Suppressor macrophage (primary cell): ENCODE data around the gene P2RY2.
"Not testable (repeated sequence)": the region's sequence is repeated elsewhere in the genome, so short reads cannot be mapped to it uniquely, and the experiment has no call there.

Source experiments
- DNase-seq, 4 experiments: peaks; one replicate each; pipeline ENCODE4 v3.0.0-alpha.2; 2020 to 2022

The P2RY2 gene

DNA sequence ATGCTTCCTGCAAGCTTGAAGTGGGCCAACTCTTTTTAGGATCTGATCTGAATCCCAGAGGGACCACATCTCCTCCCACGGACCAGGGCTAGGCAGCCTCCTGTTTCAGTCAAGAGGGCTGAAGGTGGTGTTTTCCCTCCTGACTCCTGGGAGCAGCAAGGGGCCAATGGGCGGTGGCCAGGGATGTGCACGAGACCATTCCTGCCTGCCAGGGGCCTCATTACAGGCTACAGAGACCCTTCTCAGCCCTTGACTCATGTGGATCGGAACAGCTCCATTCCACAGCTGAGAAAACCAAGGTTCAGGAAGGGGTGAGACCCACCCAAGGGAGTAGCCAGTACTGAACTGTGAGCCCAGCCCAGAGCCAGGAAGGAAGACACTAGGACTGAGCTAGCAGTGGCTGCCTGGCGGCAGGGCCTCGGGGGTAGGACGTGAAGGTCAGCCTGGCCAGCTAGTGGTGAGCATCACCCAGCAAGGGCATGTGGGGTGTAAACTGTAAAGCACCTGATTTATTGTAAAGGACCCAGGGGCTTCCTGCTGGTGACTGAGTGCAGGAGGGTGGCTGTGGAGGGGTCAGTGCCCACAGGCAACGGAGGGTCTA lies 50.7 kb downstream of the P2RY2 start:
- DNase-seq: no peak

DNA sequence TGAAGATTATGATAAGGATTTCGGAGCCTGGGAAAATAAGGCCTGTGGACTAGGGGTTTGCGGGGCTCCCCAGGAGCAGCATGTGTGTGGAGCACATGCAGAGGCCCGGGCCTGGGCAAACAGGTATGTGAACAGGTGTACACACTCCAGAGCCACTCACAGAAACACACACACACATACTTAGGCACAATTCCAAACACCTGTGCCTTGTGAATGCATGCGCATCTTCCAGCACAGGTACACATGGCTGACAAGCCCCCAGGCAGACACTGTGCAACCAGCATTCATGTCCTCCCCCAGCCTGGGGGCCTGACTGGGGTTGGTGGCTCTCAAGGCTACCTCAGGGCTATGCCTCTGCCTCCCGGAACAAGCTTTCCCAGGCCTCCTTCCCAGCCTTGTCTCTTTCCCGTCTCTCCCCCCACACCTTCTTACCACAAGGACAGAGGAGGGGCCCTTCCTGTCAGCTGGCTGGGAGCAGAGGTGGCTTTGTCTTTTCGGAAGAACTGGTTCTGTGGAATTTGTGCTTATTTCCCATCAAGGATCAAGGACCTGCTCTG lies 51.5 kb downstream of the P2RY2 start:
- DNase-seq: no peak

DNA sequence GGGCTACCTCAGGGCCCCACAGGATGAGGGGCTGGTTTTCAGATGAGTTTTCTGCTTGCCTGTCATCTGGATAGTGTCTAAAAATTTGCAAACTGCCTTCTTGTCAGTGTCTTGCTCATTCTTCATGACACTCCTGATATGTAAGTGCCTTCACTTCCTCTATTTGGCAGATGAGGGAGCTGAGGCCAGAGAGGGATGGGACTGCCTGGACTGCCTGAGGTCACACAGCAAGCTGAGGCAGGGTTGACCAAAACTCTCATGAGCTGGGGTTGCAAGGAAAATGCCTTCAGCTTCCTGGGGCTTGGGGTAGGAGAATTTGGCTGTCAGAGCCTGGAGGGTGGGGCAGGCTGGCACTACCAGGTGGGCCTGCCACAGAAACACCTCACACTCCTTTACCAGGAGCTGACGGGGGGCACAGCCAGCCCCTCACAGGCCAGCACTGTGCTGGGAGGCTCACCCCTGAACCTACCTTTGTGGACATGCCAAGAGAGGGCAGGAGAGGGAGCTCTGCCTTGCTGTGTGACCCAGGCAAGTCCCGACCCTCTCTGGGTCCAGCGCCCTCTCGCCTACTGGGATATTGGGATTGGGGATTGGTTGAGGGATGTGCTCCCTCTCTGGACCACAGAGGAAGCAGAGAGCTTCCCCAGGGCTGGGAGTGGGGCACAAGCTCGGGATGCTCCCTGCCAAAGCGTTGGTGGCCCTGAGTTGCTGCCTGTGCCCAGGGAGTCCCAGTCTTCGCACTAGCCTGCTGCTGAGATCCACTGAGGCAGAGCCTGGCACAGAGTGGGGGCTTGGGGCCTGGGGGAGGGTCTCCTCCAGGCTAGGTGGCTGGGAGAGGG lies 52.2 kb downstream of the P2RY2 start:
- DNase-seq: peak; percentile 71 to 88 (median 79)

DNA sequence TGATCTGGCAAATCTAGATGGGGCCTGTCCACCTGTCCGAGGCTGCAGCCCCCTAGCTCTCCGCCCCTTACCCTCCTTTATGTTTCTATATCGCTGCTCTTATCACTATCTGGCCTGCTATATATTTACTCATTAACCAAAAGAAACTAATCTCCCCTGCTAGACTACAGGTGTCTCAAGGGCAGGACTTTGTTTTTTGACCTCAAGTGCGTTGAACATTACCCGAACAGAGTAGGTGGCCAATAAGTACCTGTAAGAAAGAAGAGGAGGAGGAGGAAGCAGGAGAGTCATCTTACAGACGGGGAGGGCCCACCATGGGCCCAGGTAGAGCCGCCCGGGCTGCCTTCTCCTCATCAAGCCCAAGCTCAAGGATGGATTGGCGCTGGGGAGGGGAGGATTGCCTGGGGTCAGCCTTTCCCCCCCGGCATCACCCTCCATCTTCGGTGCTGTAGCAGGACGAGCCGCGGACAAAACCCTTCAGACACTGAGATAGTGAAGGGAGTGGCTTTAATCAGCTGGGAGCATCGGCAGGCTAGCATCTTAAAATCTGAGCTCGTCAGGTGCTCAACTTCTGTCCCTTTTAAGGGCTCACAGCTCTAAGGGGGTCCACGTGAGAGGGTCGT lies 52.9 kb downstream of the P2RY2 start:
- DNase-seq: no peak

DNA sequence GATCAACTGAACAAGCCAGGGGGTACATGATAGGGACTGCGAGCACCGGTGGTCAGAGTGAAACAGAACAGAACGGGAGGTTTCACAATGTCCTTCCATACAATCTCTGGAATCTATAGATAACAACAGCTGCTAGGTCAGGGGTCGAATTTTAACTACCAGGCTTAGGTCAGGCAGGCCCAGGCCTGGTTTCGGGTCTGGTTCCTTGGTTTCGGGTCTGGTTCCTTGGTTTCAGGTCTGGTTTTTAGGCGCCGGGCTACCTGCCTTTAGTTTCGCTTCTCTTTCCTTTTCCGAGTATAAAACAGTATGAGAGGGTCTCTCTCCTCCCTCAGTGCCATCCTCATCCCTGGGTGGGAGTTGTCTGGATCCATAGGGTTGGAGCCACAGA lies 53.4 kb downstream of the P2RY2 start:
- DNase-seq: not testable (repeated sequence)

DNA sequence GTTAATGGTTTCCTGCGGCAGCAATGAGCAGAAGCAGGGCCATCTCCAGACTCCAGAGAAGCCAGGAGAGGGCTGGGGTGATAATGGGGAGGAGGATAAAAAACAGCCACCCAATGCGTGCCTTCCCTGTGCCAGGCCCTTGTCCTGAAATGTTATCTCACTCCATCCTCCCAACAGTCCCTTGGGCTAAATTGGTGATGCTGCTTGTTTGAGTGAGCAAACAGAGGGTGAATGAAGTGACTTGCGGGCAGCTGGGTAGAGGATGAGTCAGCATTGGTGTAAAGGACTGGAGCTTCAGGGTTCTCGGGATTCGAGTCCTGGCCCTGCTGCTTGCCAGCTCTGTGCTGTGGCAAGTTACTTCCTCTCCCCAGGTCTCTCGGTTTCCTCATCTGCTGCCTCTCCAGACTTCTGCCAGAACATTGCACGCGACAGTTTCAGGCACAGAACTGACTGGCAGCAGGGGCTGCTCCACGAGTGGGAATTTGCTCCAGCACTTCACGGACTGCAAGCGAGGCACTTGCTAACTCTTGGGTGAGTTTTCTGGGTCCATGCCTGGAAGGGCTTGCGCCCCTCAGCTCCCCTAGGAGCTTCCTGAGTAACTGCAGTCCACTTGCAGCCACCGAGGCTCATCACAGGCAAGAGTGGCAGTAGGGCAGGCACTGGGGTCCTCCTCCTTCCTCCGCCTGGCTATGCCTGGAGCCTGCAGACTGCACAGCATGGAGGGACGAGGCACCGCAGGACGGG lies 54.0 kb downstream of the P2RY2 start, which contains the start of gene P2RY6:
Gene P2RY6, plus strand, starts transcription at position 403 of the 744 bp plus-strand sequence. CDS start 24,181 bp downstream, outside the sequence.
- peak; percentile 86 to 96 (median 93) for DNase-seq

DNA sequence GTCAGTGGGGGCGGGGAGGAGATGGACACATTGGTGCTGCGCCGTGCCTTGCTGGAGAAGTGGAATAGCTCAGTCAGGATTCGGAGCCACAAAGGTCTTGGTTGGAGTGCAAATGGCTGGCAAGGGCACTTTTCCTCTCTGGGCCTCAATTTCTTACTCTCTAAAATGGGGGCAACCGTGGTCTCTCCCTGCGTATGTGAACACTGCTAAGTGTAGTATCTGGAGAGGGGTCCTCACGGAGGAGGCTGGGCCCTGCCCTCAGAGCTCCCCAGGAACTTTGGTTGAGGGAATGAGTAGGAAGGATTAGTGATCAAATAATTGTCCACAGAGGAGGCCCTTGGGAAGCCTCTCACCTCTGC lies 54.6 kb downstream of the P2RY2 start:
- no peak for DNase-seq

DNA sequence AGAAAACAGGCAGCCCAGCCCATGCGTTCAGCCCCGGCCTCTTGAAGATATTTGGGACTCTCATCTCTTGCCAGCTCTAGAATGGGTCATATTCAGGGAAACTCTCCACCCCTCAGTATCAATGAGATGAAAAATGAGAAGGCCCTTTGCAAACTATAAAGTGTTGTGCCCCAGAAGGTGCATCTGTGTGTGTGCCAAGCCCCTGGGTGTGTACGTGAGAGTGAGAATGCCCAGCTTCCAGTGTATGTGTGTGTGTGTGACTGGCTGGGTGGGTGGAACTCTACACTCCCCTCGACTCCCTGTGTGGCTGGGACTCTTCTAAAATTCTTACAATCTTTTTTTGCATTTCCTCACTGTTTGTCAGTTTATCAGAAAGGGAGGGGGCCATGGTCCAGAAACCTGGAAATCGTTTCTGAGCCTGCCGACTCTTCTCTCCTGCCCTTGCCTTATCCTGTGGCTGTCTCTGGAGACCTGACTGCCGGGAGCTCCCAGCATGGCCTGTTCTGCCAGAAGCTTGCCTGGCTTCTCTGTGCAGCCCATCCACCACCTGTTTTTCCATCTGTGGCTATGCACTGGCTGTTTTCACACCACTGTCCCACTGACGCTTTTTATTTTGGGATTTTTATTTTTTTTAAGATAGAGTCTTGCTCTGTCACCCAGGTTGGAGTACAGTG lies 55.3 kb downstream of the P2RY2 start:
- DNase-seq: peak in 1 of 4 experiments; percentile 26

DNA sequence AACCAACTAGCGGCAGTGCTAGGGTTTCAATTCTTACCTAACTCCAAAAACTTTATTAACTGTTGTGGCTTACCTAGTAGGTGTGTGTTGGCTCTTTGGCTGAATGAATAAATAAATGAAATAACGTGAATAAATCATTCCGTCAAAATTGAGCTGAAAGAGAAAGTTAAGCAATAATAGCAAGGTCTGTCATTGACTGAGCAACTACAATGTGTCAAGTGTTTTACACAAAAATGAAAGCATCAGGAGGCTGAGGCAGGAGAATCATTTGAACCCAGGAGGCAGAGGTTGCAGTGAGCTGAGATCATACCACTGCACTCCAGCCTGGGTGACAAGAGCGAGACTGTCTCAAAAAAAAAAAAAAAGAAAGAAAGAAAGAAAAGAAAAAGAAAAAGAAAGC lies 56.1 kb downstream of the P2RY2 start:
- DNase-seq: not testable (repeated sequence)

DNA sequence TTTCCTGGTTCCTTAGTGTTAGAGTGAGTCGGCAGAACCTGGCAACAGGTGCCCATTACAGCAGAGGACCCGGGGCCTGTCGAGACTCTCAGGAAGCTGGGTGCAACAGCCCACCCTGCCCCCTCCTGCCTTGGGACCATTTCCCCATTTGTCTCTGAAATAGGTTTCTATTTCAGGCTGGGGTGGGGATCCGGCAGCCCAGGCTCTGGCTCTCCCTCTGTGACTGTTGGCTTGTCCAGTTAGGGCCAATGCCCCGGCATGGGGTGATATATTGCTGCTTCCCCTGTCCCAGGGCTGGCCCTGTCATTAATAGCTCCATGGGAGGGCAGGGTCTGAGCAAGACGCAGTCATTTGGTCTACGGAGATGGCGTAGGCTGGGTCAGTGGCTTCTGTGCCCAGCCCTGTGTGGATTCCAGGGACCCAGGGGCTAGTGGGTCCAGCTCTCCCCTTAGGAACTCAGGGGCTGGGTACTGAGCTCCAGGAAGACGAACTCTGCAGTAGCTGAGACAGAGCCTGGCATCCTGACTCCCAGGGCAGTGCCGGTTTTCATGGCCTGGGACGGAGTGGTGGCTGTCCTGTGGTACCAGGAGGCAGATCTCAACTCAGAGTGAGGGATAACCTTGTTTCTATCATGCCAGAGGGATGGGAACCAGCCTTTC lies 56.8 kb downstream of the P2RY2 start:
- DNase-seq: peak; percentile 57 to 70 (median 64)

DNA sequence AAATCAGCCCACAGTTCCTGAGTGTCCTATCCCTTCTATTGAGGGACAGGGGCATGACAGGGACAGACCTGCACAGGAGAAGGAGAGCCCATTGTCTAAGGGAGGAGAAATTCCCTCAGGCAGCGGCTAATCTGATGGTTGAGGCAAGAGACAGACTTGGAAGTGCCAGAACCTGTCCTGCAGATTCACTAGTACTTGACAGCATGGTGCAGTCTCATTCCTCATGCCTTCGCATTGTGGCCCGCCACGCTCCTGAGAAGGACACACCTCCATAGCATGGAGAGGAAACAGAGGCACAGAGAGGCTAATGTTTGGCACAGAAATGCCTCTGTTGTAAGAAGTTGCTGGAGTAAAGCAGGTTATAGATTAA lies 57.3 kb downstream of the P2RY2 start:
- no peak for DNase-seq

DNA sequence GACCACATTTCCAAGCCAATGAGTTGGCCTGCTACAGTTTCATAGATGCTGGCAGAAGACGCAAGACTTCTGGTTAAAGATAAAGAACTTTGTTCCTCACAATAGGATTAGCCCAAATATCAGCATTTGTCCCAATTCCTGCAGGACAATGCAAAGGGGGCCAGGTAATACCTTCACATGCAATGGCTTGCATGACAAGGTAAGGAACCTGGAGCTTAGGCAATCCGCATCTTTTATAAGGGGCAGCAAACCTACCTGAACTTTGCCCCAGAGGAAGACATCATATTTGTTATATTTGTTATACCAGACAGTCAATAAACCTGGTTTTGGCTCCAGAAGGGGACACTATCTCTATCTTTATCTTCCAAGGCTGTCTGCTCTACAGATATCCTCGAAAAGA lies 59.4 kb downstream of the P2RY2 start:
- no peak for DNase-seq

DNA sequence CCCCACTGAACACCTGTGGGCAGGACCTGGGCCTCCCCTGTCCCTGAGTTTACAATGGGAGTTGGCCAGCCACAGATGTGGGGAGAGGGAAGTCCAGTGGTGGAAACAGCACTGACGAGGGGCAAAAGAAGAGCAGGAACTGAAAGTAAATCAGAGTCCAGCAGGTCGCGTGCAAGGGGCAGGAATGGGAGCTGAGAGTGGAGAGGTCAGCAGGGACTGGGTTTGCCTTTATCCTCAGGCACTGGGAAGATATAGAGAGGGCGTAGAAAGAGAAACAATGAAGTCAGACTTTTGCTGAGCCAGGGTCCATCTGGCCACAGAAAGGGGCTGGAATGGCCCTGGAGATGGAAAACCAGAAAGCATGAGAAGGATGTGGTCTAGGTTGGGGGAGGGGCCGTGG lies 62.5 kb downstream of the P2RY2 start:
- DNase-seq: peak; percentile 85 to 93 (median 90)

DNA sequence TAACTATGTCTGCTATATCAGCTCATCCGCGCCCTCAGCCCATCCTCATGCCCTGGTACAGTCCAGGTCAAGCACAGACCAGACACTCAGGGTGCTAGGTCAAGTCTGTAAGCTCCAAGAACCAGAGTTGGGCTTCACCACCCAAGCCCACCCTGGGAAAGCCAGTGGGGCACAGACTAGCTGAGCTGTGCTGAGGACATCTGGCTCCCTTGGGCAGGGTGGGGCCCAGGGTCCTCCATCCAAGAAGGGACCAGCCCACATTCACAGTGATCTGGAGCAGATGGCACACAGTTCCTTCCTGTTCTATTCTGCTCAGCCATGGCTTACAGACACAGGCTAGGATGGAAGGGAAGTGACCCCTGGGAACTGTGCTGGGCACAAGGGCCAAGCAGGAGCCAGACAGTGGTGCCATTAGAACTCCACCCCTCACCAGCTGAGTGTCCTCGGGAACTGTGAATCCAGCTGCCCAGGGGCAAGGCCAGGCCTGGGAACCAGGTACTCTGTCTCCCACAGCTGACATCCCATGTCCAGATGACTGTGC lies 63.2 kb downstream of the P2RY2 start:
- DNase-seq: peak; percentile 70 to 88 (median 83)

DNA sequence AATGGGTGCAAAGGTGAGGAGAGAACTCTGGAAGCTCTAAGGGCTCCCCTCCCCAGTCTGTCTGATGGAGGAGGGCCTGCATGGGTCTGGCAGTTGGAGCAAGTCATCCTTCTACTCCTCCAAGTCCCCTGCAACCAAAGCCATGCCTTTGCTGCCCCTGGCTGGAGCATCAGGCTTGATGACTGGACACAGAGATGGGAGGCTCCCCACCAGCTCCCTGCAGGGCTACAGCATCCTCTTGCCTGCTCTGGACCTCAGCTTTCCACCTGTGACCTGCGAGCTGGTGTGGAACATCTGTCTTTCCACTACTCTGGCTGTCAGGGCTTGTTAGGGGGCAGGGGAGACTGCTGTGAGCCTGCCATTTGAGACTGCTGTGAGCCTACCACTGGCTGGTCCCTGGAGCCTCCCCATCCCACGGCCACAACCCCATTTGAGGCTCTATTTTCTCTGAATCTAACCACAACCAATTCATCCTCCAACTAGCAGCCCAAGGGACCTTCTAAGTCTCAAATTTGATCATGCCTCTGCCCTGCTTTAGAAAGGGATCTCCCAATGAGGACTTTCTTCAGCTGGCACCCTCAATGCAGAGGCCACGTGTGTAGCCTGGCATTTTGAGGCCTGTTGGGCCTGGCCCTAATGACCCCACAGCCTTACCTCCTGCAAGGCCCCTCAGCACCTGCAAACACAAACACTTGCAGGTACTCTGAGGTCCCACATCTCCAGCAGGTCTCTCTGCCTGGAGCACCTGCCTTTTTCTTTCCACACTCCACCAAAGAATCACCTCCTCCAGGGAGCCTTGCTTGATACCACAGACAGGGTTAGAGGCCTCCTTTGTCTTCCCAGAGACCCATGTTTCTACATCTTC lies 63.9 kb downstream of the P2RY2 start:
- DNase-seq: no peak

DNA sequence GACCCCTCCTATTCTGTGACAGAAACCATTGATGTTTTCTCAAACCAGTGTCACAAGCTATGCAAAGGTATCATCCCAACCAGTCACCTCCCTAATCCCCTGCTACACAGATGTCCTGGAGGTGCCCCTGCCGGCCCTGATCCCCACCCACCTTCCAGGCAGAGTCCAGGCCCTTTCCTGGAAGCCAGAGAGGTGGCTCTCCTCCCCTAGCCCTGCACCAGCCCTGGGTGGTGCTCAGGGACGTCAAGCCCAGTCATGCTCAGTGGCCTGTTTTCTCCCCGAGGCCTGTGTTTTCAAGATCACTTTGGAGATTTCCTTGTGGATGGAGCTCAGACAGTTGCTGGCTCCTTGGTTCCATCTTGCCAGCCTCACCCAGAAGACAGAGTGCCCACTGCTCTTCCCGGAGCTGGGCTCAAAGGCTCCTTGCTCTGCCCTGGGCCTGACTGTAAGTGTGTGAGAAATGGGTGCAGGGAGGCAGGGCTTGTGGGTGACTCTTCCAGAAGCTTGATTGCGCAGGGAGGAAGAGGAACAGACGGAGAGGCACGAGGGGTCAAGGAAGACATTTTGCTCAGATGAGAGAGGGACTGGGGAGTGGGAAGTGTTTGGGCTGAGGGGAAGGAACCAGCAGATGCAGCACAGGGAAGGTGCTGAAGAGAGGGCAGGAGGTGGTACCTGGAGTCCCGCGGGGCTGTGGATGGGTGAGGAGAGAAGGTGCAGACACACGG lies 65.4 kb downstream of the P2RY2 start:
- DNase-seq: peak; percentile 81 to 91 (median 88)

DNA sequence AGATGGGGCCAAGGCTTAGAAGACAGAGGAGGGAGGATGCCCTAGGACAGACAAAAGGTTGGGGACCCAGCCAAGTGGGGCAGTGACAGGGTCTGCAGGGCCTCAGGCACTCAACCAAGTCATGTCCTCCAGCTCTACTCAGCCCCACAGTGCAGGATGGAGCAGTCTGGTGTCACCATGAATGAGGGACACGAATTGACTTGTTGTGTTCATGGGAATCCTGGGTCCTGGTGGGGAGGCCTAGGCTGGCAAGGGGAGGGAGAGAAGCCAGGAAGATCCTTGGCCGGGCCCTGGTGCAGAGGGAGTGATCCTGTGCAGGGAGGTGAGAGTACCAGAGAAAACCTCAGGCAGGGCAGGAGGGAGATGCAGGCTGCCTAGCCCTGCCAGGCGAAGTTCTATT lies 66.0 kb downstream of the P2RY2 start:
- no peak for DNase-seq

DNA sequence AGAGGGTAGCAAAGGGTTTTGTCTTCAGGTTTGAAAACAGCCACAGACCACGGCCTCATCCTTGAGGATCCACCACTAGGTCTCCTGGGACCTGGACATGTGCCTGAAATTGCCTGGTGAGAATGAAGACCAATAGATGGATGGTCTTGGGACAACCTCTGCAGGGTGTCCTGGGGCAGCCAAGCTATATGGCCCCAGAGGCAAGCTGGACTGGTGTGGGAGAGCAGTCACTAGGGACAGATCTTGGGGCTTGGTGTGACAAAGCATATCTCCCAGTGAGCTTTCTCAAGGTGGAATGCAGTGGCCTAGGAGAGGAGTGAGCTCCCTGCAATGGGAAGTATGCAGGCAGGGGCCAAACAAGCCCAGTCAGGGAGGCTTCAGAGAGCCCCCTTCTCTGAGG lies 67.6 kb downstream of the P2RY2 start:
- no peak for DNase-seq
